ENCODE results near the gene SEC11C. TPM values are rescaled to one million over a fixed set of nuclear protein-coding genes. Genes with fewer than 3 reads are reported as not detected.

The SEC11C gene
- total RNA-seq, 1 experiment from 2014 or later: 38.0 TPM

- H3K27me3 ChIP-seq (ENCODE audit: insufficient read depth, low read length): no peaks in the 10 kb centered on the region
- no peaks in the 10 kb centered on the region; the same call in 1 of the 2 replicates for H3K27me3 Mint-ChIP-seq (ENCODE audit: low read depth)
- no peaks in the 10 kb centered on the region; a peak in 1 of 7 replicates for H3K36me3 Mint-ChIP-seq (ENCODE audit: insufficient read depth in 1 of 3, low read depth in 3 of 3)
- DNase-seq: no peak
- H3K9ac ChIP-seq (ENCODE audit: extremely low read depth, insufficient read length, low read length): no peak overlapping the region
- H3K79me2 ChIP-seq (ENCODE audit: insufficient read depth, low read length): no peaks in the 10 kb centered on the region
- no CpG with 5 or more reads among the region's 9 CpGs for WGBS (ENCODE audit: extremely low coverage, insufficient read length, low lambda C conversion rate)
- H2BK15ac ChIP-seq (ENCODE audit: low read depth, low read length): no peak overlapping the region
- no peak overlapping the region for H4K8ac ChIP-seq (replicated peaks; ENCODE audit: insufficient read length, low read depth, low read length)
- no peaks in the 10 kb centered on the region for H3K23me2 ChIP-seq (ENCODE audit: insufficient read length, low read depth, low read length, poor library complexity, severe bottlenecking)
- no peaks in the 10 kb centered on the region for H4K20me1 ChIP-seq (ENCODE audit: control insufficient read depth, insufficient read depth, insufficient read length)
- no peak overlapping the region for H3K56ac ChIP-seq (ENCODE audit: insufficient read length, low read depth, low read length)
- TF ChIP-seq CTCF (conservative IDR thresholded peaks at IDR 0.05): no peak
- no peak overlapping the region for H2BK120ac ChIP-seq (ENCODE audit: low read depth, low read length, poor library complexity, severe bottlenecking)
- H3T11ph ChIP-seq (ENCODE audit: low read length): no peak overlapping the region
- H3K18ac ChIP-seq (ENCODE audit: insufficient read length, low read depth, low read length): no peak overlapping the region
- no peak overlapping the region for H3K23ac ChIP-seq (ENCODE audit: insufficient read length, low read depth, low read length)
- peaks cover 0 to 4% of the 10 kb centered on the region in 2 experiments; a peak in 1 of 5 replicates for H3K9me3 Mint-ChIP-seq
- H3K27ac Mint-ChIP-seq: no peak overlapping the region; a peak in 1 of 7 replicates
- no peak overlapping the region for H3K27ac ChIP-seq (ENCODE audit: insufficient read length, low read depth, low read length)
- no peaks in the 10 kb centered on the region for H3K9me3 ChIP-seq (ENCODE audit: control insufficient read depth, low read depth, low read length)
- no peak overlapping the region for H3K4ac ChIP-seq (ENCODE audit: low read depth, low read length)
- no peak overlapping the region for H3K4me3 Mint-ChIP-seq
- H3K4me1 ChIP-seq (ENCODE audit: insufficient read depth, low read length): no peaks in the 10 kb centered on the region
- H2AK5ac ChIP-seq (ENCODE audit: insufficient read length, low read length): no peak overlapping the region
- no peak overlapping the region for H4K5ac ChIP-seq (ENCODE audit: insufficient read length, low read depth, low read length)
- no peaks in the 10 kb centered on the region for H3K79me1 ChIP-seq (ENCODE audit: insufficient read depth, low read depth, low read length, poor library complexity, severe bottlenecking)
- peaks cover 0 to 2% of the 10 kb centered on the region in 2 experiments; a peak in 2 of 4 replicates for H3K4me1 Mint-ChIP-seq
- H3K14ac ChIP-seq (ENCODE audit: insufficient read depth, low read length): no peak overlapping the region
- no peak overlapping the region for H3K4me2 ChIP-seq (ENCODE audit: insufficient read depth, insufficient read length, low read length)
- no peak overlapping the region for H2BK5ac ChIP-seq (ENCODE audit: insufficient read length, low read length)
- no peak overlapping the region for H2BK20ac ChIP-seq (ENCODE audit: low read depth, low read length, poor library complexity, severe bottlenecking)
- H2AFZ ChIP-seq (ENCODE audit: low read length): no peak overlapping the region
- no peak overlapping the region for H2BK12ac ChIP-seq (ENCODE audit: insufficient read length, low read depth, low read length)
- no peak overlapping the region for H4K91ac ChIP-seq (ENCODE audit: insufficient read length, low read depth, low read length)
Observed at GRCh38 chr18:59180150-59180845, 40.6 kb downstream of the SEC11C start.

Data from H9 (cell line).